ENCODE data around the gene RNF224.

DNA sequence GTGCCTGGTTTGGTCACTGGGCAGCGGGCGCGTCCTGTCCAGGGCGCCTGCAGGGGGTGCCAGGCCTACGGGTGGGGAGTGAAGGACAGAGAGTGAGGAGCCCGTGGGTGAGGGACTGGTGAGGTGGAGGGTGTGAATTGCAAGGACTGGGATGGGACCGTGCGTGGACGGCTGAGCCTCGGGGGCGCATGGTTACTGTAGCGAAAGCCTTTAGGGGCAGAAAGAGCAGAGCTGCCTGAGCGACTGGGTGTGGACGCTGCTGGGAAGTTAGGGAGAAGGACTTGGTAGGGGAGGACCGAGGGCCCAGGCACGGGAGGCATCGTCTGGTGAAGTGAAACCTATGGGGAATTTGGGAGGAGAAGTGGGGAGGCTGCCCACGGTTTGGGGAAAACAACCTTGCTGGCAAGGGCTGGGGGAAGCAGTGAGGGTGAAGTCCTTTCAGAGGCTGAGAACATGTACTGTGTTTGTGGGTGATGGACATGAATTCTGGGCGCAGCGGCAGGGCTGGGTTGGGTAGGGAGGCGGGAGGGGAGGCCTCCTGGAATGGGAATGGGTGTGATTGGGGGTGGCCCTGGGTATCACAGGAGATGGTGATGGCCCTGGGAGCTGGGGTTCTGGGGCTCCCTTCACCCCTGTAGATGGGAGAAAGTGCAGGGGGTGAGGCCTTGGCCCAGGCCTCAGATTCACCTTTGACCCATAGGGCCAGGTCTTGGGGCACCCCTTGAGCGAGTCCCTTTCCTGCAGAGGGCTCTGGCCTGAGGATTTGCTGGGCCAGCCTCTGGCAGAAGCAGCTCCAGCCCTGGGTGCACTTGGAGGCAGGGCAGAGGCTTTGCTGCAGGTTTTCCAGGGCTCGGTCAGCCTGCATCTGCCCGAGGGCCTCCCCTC lies 48.5 kb downstream of the RNF224 start:
- TF ChIP-seq, protein P1, sequence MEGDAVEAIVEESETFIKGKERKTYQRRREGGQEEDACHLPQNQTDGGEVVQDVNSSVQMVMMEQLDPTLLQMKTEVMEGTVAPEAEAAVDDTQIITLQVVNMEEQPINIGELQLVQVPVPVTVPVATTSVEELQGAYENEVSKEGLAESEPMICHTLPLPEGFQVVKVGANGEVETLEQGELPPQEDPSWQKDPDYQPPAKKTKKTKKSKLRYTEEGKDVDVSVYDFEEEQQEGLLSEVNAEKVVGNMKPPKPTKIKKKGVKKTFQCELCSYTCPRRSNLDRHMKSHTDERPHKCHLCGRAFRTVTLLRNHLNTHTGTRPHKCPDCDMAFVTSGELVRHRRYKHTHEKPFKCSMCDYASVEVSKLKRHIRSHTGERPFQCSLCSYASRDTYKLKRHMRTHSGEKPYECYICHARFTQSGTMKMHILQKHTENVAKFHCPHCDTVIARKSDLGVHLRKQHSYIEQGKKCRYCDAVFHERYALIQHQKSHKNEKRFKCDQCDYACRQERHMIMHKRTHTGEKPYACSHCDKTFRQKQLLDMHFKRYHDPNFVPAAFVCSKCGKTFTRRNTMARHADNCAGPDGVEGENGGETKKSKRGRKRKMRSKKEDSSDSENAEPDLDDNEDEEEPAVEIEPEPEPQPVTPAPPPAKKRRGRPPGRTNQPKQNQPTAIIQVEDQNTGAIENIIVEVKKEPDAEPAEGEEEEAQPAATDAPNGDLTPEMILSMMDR (conservative IDR thresholded peaks at IDR 0.05; ENCODE audit: low read depth in 2 of 2) = no peak
- TF ChIP-seq ZNF114 (CRISPR knock-in tag; IDR thresholded peaks at IDR 0.05) (no peak), EZH2 (IDR thresholded peaks at IDR 0.05; ENCODE audit: low read depth, unreplicated experiment) (no peak), EZH2phosphoT487 (IDR thresholded peaks at IDR 0.05; ENCODE audit: unreplicated experiment) (no peak), POLR2AphosphoS5 (IDR thresholded peaks at IDR 0.05; ENCODE audit: low read depth) (no peak), CREB1 (CRISPR knock-in tag; IDR thresholded peaks at IDR 0.05; ENCODE audit: low read depth) (no peak)
- TF ChIP-seq, protein P2, sequence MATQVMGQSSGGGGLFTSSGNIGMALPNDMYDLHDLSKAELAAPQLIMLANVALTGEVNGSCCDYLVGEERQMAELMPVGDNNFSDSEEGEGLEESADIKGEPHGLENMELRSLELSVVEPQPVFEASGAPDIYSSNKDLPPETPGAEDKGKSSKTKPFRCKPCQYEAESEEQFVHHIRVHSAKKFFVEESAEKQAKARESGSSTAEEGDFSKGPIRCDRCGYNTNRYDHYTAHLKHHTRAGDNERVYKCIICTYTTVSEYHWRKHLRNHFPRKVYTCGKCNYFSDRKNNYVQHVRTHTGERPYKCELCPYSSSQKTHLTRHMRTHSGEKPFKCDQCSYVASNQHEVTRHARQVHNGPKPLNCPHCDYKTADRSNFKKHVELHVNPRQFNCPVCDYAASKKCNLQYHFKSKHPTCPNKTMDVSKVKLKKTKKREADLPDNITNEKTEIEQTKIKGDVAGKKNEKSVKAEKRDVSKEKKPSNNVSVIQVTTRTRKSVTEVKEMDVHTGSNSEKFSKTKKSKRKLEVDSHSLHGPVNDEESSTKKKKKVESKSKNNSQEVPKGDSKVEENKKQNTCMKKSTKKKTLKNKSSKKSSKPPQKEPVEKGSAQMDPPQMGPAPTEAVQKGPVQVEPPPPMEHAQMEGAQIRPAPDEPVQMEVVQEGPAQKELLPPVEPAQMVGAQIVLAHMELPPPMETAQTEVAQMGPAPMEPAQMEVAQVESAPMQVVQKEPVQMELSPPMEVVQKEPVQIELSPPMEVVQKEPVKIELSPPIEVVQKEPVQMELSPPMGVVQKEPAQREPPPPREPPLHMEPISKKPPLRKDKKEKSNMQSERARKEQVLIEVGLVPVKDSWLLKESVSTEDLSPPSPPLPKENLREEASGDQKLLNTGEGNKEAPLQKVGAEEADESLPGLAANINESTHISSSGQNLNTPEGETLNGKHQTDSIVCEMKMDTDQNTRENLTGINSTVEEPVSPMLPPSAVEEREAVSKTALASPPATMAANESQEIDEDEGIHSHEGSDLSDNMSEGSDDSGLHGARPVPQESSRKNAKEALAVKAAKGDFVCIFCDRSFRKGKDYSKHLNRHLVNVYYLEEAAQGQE (IDR thresholded peaks at IDR 0.05; ENCODE audit: unreplicated experiment) = no peak
